EH (cell line): Measurements from ENCODE around the gene SLC35F5.
"Not testable (repeated sequence)": the region's sequence is repeated elsewhere in the genome, so short reads cannot be mapped to it uniquely, and the experiment has no call there.

Experiments
- DNase-seq: peaks from one replicate; pipeline ENCODE4 v3.0.0-alpha.2; 2015; ENCODE audit warnings: low read depth

The SLC35F5 gene

GRCh38 chr2:113755035-113755834 lies 1.2 kb downstream of the SLC35F5 start:
- peak; percentile 19 for DNase-seq

DNA sequence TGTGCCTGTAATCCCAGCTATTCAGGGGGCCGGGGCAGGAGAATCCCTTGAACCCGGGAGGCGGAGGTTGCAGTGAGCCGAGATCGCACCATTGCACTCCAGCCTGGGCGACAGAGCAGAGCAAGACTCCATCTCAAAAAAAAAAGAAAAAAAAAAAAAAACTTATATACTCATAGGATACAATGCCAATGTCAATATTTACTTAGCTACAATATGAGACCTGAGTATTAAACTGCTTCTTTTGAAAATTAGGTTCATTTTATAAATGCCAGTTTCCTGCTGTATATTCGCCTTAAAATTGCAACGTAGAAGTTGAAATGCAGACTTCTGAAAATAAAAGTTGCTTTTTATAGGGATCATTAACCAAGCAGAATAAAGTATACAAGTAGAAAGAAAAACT lies 2.3 kb downstream of the SLC35F5 start:
- DNase-seq = no peak

GRCh38 chr2:113750385-113750784 lies 6.1 kb downstream of the SLC35F5 start:
- DNase-seq = no peak

- no peak for DNase-seq
Observed at GRCh38 chr2:113741091-113741490, 15.4 kb downstream of the SLC35F5 start.

- DNase-seq = no peak
Observed at GRCh38 chr2:113739849-113740248, 16.6 kb downstream of the SLC35F5 start.

GRCh38 chr2:113734185-113734584 lies 22.3 kb downstream of the SLC35F5 start:
- no peak for DNase-seq

GRCh38 chr2:113724010-113724409 lies 32.4 kb downstream of the SLC35F5 start:
- DNase-seq = no peak

- DNase-seq = no peak
Observed at GRCh38 chr2:113723411-113723810, 33.0 kb downstream of the SLC35F5 start.

DNA sequence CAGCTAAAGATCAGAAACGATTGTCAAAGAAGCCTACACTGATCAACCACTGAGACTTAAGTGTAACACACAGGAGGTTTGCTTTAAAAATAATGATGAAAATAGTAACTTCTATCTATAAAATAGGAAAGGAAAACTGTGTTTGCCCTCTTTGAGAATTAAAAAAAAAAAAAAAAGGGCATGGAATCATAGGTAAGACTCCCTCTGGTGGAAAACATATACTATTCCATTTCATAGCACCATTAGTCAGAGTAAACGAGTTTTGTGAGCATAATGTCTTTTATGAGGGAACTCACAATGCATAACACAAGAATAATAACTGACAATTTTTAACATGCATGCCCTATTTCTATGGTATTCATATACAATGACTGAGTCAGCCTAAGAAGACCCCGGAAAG lies 36.3 kb downstream of the SLC35F5 start:
- DNase-seq = peak; percentile 30

DNA sequence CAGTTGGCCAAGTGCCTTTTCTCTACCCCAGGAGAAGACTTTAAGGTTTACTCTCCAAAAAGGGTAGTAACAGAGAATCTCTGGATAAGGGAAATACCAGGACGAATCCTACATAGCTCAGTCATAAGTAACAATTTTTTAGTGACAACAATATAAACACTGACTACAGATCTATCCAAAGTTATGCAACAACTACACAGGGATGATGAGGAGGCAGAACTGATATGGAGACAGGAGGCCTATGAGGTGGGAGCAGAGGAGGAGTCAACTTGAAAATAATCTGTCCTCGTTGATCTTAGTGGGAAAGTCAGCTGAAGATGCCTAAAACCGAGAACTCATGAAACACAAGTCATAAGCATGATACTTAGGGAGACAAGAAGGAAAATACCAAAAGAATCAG lies 40.2 kb downstream of the SLC35F5 start:
- DNase-seq = peak; percentile 69

DNA sequence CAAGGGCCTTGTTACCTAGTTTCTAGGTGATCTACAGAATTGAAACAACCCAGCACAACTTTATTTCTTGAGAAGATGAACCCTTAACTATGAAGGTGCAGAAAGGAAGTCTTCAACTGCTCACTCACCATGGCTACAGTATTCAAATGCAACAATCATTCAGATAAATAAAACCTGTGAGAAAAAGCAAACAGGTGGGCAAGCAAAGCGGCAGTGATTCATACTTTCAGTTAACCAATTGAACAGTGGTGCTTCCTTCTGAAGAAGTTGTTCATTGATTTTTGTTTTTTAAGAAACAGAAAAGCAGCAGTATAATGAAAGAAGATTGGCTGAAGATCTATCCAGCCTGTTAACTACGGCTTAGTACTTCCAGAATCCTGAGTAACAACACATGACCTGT lies 43.5 kb downstream of the SLC35F5 start:
- no peak for DNase-seq

GRCh38 chr2:113711851-113712250 lies 44.6 kb downstream of the SLC35F5 start:
- DNase-seq = no peak

DNA sequence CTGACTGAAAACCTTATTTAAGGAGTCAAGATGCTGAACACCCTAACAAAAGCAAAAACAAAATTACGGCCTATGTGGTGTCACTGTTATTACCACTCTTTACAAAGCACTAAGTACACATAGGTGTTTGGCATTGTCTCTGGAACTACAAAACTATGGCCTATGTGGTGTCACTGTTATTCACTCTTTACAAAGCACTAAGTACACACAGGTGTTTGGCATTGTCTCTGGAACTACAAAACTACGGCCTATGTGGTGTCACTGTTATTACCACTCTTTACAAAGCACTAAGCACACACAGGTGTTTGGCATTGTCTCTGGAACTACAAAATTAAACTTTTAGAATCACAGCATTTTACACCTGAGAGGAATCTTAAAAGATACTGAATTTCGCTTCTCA lies 47.4 kb downstream of the SLC35F5 start:
- DNase-seq = no peak

- DNase-seq = peak; percentile 17
Observed at GRCh38 chr2:113707106-113707505, 49.3 kb downstream of the SLC35F5 start.

DNA sequence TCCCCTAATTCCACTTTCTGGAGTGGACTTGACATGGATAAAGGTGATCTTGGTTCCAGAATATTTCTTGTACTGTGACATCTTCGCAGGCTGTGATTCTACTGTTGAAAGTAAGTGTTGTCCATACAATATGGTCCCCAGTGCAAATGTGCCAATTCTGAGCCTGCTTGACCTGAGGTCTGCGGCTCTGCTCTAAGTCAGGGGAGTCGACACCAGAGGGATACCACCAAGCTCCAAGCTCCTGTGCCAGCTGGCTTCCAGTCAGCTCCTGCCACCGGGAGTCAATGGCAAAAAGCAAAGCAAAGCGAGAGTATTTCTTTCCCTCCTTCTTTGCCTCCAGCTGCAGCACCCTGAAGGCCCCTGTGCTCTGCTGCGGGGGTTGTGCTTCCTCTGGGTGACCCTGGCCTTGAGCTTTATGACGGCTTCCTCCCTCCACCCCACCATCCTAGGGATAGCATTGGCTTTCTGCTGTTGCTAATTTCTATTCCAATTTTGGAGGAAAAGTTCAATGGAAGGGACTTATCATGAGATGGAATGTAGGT lies 50.4 kb downstream of the SLC35F5 start:
- no peak for DNase-seq

DNA sequence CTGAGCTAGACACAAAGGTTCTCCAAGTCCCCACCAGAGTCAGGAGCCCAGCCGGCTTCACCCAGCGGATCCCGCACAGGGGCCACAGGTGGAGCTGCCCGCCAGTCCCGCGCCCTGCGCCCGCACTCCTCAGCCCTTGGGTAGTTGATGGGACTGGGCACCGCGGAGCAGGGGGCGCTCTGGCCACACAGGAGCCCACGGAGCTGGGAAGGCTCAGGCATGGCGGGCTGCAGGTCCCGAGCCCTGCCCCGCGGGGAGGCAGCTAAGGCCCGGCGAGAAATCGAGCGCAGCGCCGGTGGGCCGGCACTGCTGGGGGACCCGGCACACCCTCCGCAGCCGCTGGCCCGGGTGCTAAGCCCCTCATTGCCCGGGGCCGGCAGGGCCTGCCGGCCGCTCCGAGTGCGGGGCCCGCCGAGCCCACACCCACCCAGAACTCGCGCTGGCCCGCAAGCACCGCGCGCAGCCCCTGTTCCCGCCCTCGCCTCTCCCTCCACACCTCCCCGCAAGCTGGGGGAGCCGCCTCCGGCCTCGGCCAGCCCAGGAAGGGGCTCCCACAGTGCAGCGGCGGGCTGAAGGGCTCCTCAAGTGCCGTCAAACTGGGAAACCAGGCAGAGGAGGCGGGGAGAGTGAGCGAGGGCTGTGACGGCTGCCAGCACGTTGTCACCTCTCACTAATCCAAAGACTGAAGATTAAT lies 52.0 kb downstream of the SLC35F5 start:
- not testable (repeated sequence) for DNase-seq

DNA sequence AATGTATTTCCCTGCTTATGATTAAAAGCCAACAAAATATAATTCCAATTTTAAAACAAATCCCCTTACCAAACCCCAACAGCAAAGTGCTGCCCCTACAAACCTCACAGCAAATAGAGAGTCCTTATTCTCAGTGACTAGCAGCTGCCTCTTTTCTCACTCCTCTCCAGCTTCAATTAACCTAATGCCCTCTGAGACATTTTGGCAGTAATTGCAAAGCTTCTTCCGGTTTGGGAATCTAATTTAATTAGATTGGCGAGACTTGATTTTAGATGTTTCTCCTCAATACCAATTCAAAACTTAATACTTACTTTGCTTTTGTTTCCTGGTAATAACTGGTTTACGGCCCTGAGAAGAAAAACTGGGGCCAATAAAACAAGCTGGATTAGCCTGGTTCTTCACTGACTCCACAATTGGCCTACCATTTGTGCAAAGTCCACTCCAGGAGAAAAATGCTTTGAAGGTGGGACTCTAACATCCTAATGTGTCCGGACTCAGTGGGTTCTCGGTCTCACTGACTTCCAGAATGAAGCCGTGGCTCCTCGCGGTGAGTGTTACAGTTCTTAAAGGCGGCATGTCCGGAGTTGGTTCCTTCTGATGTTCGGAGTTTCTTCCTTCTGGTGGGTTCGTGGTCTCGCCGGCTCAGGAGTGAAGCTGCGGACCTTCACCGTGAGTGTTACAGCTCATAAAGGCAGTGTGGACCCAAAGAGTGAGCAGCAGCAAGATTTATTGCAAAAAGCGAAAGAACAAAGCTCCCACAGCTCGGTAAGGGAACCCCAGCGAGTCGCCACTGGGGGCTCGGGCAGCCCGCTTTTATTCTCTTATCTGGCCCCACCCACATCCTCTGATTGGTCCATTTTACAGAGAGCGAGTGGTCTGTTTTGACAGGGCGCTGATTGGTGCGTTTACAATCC lies 52.8 kb downstream of the SLC35F5 start:
- no peak for DNase-seq

DNA sequence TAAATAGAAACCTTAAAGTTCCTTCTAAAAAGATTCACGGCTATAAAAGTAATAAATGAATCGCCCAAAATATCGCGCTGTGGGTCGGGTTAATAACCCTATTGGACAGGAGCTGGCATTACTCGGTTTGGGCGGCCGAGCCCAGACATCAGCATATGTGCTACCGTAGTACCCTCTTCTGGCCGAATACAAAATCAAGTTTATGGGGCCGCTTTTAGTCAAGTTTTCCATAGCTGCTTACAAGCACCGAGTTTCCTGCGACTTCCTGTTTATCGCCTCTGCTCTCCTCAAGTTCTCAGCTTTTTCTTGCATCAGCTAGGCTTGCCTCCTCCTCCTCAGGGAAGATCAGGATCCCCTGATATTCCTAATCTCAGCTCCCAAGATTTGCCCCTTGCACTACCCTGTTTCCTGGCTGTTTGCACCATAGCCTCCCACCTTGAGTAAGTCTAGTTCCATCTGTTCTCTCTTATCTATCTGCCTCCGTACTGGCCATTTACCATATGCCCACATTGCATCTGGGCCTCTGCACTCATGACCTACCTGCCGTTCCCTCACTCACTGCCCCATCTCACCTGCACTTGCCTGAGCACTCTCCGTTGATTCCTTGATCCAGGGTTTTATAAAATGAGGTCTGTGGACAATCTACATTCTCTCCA lies 56.1 kb downstream of the SLC35F5 start:
- DNase-seq = no peak

DNA sequence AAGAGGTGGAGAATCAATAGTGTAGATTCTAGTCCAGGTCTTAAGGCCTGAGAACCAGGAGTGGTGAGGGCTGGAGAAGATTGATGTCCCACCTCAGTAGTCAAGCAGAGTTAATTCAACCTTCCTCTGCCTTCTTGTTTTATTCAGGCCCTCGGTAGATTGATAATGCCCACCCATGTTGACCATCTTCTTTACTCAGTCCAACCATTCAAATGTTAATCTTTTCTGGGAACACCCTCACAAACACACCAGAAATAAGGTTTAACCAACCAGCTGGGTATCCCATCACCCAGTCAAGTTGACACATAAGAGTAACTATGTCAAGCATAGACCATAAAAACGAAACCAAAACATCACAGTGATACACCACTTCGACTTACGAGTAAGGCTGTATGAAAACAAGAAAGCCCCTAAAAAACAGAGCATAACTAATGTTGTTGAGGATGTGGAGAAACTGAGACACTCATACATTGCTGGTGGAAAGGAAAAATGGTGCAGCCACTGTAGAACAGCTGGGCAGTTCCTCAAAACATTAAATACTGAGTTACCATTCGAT lies 57.5 kb downstream of the SLC35F5 start:
- DNase-seq = no peak

GRCh38 chr2:113698251-113698650 lies 58.2 kb downstream of the SLC35F5 start:
- DNase-seq = not testable (repeated sequence)

DNA sequence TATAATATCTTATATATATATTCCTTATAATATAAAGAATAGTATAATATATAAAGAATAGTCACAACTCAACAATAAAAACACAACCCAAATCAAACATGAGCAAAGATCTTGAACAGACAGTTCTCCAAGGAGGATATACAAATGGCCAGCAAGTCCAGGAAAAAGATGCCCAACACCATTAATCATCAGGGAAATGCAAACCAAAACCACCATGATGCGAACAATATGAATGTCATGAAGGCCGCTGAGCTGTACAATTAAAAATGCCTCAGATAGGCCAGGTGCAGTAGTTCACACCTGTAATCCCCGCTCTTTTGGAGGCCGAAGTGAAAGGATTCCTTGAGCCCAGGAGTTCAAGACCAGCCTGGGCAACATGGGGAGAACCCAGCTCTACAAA lies 58.9 kb downstream of the SLC35F5 start:
- no peak for DNase-seq
